ENCODE results near the gene MTFMT. TPM values are rescaled to one million over a fixed set of nuclear protein-coding genes. Genes with fewer than 3 reads are reported as not detected.
"Not testable (repeated sequence)": the region's sequence is repeated elsewhere in the genome, so short reads cannot be mapped to it uniquely, and the experiment has no call there.

The MTFMT gene
- polyA plus RNA-seq, 4 donors = 9.7 to 14.8 (median 12.9) TPM

DNA sequence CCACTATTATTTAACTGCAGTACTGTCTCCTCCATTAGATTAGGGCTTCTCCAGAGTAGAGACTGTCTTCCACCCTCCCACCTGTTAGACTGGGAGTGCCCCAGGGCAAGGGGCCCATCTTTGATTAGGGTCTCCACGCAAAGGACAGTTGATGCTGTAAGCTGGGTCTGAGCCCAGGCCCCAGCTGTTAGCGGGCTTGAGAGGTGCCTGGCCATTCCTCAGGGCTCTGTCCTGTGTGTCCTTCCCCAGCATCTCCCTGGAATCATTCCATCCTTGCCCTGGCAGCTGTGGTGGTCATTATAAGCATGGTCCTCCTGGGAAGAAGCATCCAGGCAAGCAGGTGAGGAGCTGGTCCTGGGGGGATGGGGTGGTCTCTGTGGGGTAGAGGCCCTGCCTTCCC, 21.8 kb upstream of the MTFMT start:
- H3K27me3 ChIP-seq (ENCODE audit: control insufficient read depth in 3 of 3, insufficient read depth in 3 of 3, low read length in 3 of 3) = no peaks in the 10 kb centered on the region
- WGBS, 3 donors = 81 to 90% (median 86%) methylated on average over 2 of the region's 2 CpGs
- H3K9me3 ChIP-seq (ENCODE audit: control insufficient read depth in 2 of 2, insufficient read depth in 1 of 2, low read depth in 1 of 2, low read length in 1 of 2) = no peaks in the 10 kb centered on the region
- no peak overlapping the region for H3K27ac ChIP-seq (ENCODE audit: low read depth in 1 of 3, low read length in 2 of 3)
- DNase-seq = no peak
- FAIRE-seq = no peak
- no peak overlapping the region for H3K4me3 ChIP-seq (ENCODE audit: low read depth in 1 of 3, low read length in 3 of 3)
- peaks cover 5 to 35% (median 9%) of the 10 kb centered on the region in 3 donors for H3K4me1 ChIP-seq (ENCODE audit: control insufficient read depth in 3 of 3, insufficient read depth in 2 of 3, low read depth in 1 of 3, low read length in 2 of 3)
- peaks cover 0 to 48% (median 8%) of the 10 kb centered on the region in 3 donors for H3K36me3 ChIP-seq (ENCODE audit: control insufficient read depth in 3 of 3, insufficient read depth in 2 of 3, low read depth in 1 of 3, low read length in 3 of 3)

GRCh38 chr15:65050270-65050669, 20.8 kb upstream of the MTFMT start:
- H3K27me3 ChIP-seq (ENCODE audit: control insufficient read depth in 3 of 3, insufficient read depth in 3 of 3, low read length in 3 of 3) = no peaks in the 10 kb centered on the region
- no peak for DNase-seq
- H3K4me3 ChIP-seq (ENCODE audit: low read depth in 1 of 3, low read length in 3 of 3) = no peak overlapping the region
- 52 to 68% (median 52%) methylated on average over 4 of the region's 4 CpGs for WGBS, 3 donors
- H3K36me3 ChIP-seq (ENCODE audit: control insufficient read depth in 3 of 3, insufficient read depth in 2 of 3, low read depth in 1 of 3, low read length in 3 of 3) = peaks cover 0 to 42% (median 8%) of the 10 kb centered on the region in 3 donors
- H3K9me3 ChIP-seq (ENCODE audit: control insufficient read depth in 2 of 2, insufficient read depth in 1 of 2, low read depth in 1 of 2, low read length in 1 of 2) = no peaks in the 10 kb centered on the region
- no peak overlapping the region for H3K27ac ChIP-seq (ENCODE audit: low read depth in 1 of 3, low read length in 2 of 3)
- peaks cover 0 to 31% (median 5%) of the 10 kb centered on the region in 3 donors for H3K4me1 ChIP-seq (ENCODE audit: control insufficient read depth in 3 of 3, insufficient read depth in 2 of 3, low read depth in 1 of 3, low read length in 2 of 3)
- FAIRE-seq = no peak

DNA sequence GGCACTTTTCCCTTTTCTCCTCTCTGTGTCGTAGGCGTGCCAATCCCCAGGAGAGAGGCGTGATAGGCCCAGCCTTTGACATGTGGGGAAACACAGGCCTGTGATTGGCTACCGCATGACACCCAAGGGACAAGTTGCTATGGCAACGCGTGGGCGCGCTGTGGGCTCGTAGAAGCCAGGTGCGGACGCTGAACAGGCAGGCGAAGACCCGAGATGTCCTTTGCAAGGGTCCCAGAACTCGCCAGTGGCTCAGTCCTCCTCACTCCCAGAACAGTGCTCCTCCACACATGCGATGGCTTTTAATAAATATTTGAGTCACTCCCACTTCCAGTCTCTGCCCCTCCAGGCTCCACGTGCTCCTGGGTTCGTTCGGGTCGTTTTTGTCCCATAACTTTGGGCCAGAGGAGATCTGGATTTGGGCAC, 20.0 kb upstream of the MTFMT start:
- Histone ChIP-seq H3K9me3 (ENCODE audit: control insufficient read depth in 2 of 2, insufficient read depth in 1 of 2, low read depth in 1 of 2, low read length in 1 of 2) (no peaks in the 10 kb centered on the region), H3K4me3 (ENCODE audit: low read depth in 1 of 3, low read length in 3 of 3) (peak overlapping the region in 2 of 3 donors; percentile 8 to 17), H3K27me3 (ENCODE audit: control insufficient read depth in 3 of 3, insufficient read depth in 3 of 3, low read length in 3 of 3) (no peaks in the 10 kb centered on the region), H3K27ac (ENCODE audit: low read depth in 1 of 3, low read length in 2 of 3) (no peak overlapping the region), H3K36me3 (ENCODE audit: control insufficient read depth in 3 of 3, insufficient read depth in 2 of 3, low read depth in 1 of 3, low read length in 3 of 3) (peaks cover 0 to 34% (median 8%) of the 10 kb centered on the region in 3 donors), H3K4me1 (ENCODE audit: control insufficient read depth in 3 of 3, insufficient read depth in 2 of 3, low read depth in 1 of 3, low read length in 2 of 3) (peaks cover 0 to 31% (median under 1%) of the 10 kb centered on the region in 3 donors)
- FAIRE-seq (no peak), DNase-seq (peak; percentile 90)
- WGBS, 3 donors = 11 to 23% (median 17%) methylated on average over 18 to 19 of the region's 19 CpGs

- DNase-seq (no peak), FAIRE-seq (no peak)
- Histone ChIP-seq H3K4me3 (ENCODE audit: low read depth in 1 of 3, low read length in 3 of 3) (peak overlapping the region in 1 of 3 donors; percentile 45), H3K27me3 (ENCODE audit: control insufficient read depth in 3 of 3, insufficient read depth in 3 of 3, low read length in 3 of 3) (no peaks in the 10 kb centered on the region), H3K36me3 (ENCODE audit: control insufficient read depth in 3 of 3, insufficient read depth in 2 of 3, low read depth in 1 of 3, low read length in 3 of 3) (peaks cover 0 to 25% (median 6%) of the 10 kb centered on the region in 3 donors), H3K4me1 (ENCODE audit: control insufficient read depth in 3 of 3, insufficient read depth in 2 of 3, low read depth in 1 of 3, low read length in 2 of 3) (peaks cover 0 to 41% (median 0%) of the 10 kb centered on the region in 3 donors), H3K27ac (ENCODE audit: low read depth in 1 of 3, low read length in 2 of 3) (no peak overlapping the region), H3K9me3 (ENCODE audit: control insufficient read depth in 2 of 2, insufficient read depth in 1 of 2, low read depth in 1 of 2, low read length in 1 of 2) (no peaks in the 10 kb centered on the region)
- 67 to 81% (median 78%) methylated on average over 2 of the region's 2 CpGs for WGBS, 3 donors
These were observed 18.8 kb upstream of the MTFMT start for GRCh38 chr15:65048241-65048640.

DNA sequence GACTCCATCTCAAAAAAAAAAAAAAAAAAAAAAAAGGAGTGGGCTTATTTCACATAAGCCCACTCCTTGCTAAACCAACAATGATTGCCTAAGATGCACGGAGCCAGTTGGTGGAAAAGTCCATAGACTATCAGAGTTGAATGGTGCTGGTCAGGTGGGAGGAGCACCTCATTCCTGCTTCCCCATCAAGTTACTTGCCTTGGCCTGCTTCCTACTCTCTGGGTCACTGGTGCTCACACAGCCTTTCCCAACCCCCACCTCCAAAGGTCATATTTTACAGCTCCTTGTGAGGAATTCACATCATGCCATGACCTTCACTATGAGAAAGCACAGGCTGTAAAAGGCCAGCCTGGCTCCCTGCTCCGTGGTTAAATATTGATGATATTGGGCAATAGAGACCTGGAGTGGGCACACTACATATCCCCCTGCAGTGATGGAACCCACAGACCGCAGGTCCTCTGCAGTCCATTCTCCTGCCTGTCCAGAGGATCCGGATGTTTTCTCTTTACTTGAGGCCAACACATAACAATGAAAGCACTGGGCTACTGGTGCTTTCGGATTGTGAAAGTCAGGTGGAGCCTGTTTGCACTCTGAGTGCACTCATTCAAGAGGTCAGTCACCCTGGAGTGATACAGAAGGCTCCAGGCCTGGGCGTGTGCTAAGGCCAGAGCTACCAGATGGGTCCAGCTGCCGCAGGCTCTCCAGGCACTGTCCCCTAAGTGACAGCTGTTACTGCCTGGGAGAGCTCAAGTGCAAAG, 15.5 kb upstream of the MTFMT start, which contains the start of gene SLC51B:
Gene SLC51B (plus strand): TSS at position 664 of the 758 bp plus-strand sequence. CDS start 4,618 bp downstream, outside the sequence.
- Histone ChIP-seq H3K27me3 (ENCODE audit: control insufficient read depth in 3 of 3, insufficient read depth in 3 of 3, low read length in 3 of 3) (no peaks in the 10 kb centered on the region), H3K36me3 (ENCODE audit: control insufficient read depth in 3 of 3, insufficient read depth in 2 of 3, low read depth in 1 of 3, low read length in 3 of 3) (peaks cover 0 to 3% (median 0%) of the 10 kb centered on the region in 3 donors), H3K4me1 (ENCODE audit: control insufficient read depth in 3 of 3, insufficient read depth in 2 of 3, low read depth in 1 of 3, low read length in 2 of 3) (peaks cover 6 to 60% (median 7%) of the 10 kb centered on the region in 3 donors), H3K27ac (ENCODE audit: low read depth in 1 of 3, low read length in 2 of 3) (peak within 1 kb of the TSS; percentile 77 to 88 (median 78)), H3K4me3 (ENCODE audit: low read depth in 1 of 3, low read length in 3 of 3) (peak within 1 kb of the TSS in 2 of 3 donors; percentile 33 to 49), H3K9me3 (ENCODE audit: control insufficient read depth in 2 of 2, insufficient read depth in 1 of 2, low read depth in 1 of 2, low read length in 1 of 2) (peaks cover 0 to 9% of the 10 kb centered on the region in 2 donors)
- FAIRE-seq (no peak), DNase-seq (peak; percentile 96 to 99)
- WGBS, 3 donors = 13 to 53% (median 28%) methylated on average over 7 of the region's 7 CpGs

GRCh38 chr15:65044218-65044617, 14.8 kb upstream of the MTFMT start:
- peaks cover 7 to 61% (median 8%) of the 10 kb centered on the region in 3 donors for H3K4me1 ChIP-seq (ENCODE audit: control insufficient read depth in 3 of 3, insufficient read depth in 2 of 3, low read depth in 1 of 3, low read length in 2 of 3)
- peak; percentile 79 to 85 for DNase-seq
- H3K36me3 ChIP-seq (ENCODE audit: control insufficient read depth in 3 of 3, insufficient read depth in 2 of 3, low read depth in 1 of 3, low read length in 3 of 3); FAIRE-seq; H3K9me3 ChIP-seq (ENCODE audit: control insufficient read depth in 2 of 2, insufficient read depth in 1 of 2, low read depth in 1 of 2, low read length in 1 of 2); H3K27me3 ChIP-seq (ENCODE audit: control insufficient read depth in 3 of 3, insufficient read depth in 3 of 3, low read length in 3 of 3); H3K4me3 ChIP-seq (ENCODE audit: low read depth in 1 of 3, low read length in 3 of 3): not testable (repeated sequence)
- 24 to 49% (median 39%) methylated on average over 5 of the region's 5 CpGs for WGBS, 3 donors
- H3K27ac ChIP-seq (ENCODE audit: low read depth in 1 of 3, low read length in 2 of 3) = peak overlapping the region; percentile 65 to 88 (median 77)

DNA sequence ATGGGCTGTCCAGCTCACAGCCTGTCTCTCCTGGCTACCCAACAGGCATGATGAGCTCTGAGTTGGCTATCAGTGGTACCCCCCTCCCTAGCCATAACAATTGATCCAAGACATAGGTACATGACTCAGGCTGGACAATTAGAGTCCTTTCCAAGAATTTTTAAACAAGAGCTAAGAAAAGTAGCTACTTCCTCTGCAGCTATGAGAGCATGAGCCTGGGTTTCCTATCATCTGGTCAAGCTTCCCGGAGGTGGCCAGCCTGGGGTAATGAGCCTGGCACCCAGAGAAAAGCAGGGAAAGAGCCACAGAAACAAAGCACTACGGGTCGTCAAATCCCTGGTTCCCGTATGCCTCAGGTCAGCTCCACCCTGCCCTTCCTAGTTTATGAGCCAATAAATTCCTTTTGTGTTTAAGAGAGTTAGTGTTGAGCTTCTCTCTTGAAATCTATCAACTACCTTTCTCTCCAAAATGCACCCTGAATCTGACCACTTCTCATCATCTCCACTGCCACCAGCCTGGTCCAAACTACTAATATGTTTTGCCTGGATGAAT, 13.4 kb upstream of the MTFMT start:
- Histone ChIP-seq H3K36me3 (ENCODE audit: control insufficient read depth in 3 of 3, insufficient read depth in 2 of 3, low read depth in 1 of 3, low read length in 3 of 3) (no peaks in the 10 kb centered on the region), H3K27me3 (ENCODE audit: control insufficient read depth in 3 of 3, insufficient read depth in 3 of 3, low read length in 3 of 3) (no peaks in the 10 kb centered on the region), H3K4me3 (ENCODE audit: low read depth in 1 of 3, low read length in 3 of 3) (no peak overlapping the region), H3K9me3 (ENCODE audit: control insufficient read depth in 2 of 2, insufficient read depth in 1 of 2, low read depth in 1 of 2, low read length in 1 of 2) (peaks cover 0 to 9% of the 10 kb centered on the region in 2 donors), H3K27ac (ENCODE audit: low read depth in 1 of 3, low read length in 2 of 3) (peak overlapping the region; percentile 67 to 88 (median 75)), H3K4me1 (ENCODE audit: control insufficient read depth in 3 of 3, insufficient read depth in 2 of 3, low read depth in 1 of 3, low read length in 2 of 3) (peaks cover 7 to 63% (median 10%) of the 10 kb centered on the region in 3 donors)
- 7 to 37% (median 34%) methylated on average over 4 of the region's 4 CpGs for WGBS, 3 donors
- DNase-seq (peak; percentile 75 to 78), FAIRE-seq (no peak)

DNA sequence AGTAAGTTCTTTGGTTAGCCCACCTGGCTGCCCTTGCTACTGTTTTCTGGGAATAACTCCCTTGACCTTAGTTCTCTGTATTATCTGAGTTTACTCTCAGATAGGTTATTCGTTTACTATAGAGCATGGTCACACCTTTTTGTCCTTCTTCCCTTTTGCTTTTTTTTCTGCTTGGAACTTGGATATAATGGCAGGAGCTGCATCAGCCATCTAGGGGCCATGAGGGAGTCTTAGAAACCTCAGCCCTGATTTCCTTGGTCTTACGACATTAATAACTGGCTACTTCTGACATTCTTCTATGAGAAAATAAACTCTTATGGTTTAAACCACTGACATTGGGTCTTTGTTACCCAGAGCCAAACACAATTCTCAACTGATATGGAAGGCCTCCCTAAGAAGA, 12.3 kb upstream of the MTFMT start:
- Histone ChIP-seq H3K36me3 (ENCODE audit: control insufficient read depth in 3 of 3, insufficient read depth in 2 of 3, low read depth in 1 of 3, low read length in 3 of 3) (no peaks in the 10 kb centered on the region), H3K27me3 (ENCODE audit: control insufficient read depth in 3 of 3, insufficient read depth in 3 of 3, low read length in 3 of 3) (no peaks in the 10 kb centered on the region), H3K27ac (ENCODE audit: low read depth in 1 of 3, low read length in 2 of 3) (peak overlapping the region in 2 of 3 donors; percentile 30 to 88), H3K4me3 (ENCODE audit: low read depth in 1 of 3, low read length in 3 of 3) (no peak overlapping the region), H3K9me3 (ENCODE audit: control insufficient read depth in 2 of 2, insufficient read depth in 1 of 2, low read depth in 1 of 2, low read length in 1 of 2) (peaks cover 0 to 9% of the 10 kb centered on the region in 2 donors), H3K4me1 (ENCODE audit: control insufficient read depth in 3 of 3, insufficient read depth in 2 of 3, low read depth in 1 of 3, low read length in 2 of 3) (peaks cover 9 to 67% (median 10%) of the 10 kb centered on the region in 3 donors)
- FAIRE-seq (no peak), DNase-seq (no peak)
- WGBS, 3 donors = 51 to 78% (median 58%) methylated on average over 2 of the region's 2 CpGs

Data from small intestine (tissue), 7 donors.